SIG-M5 treated with dmso at 0.1 percent for 504 hours (cell line): ENCODE measurements around the gene C11orf58.
A peak's percentile ranks its signal among the peaks of the same experiment; 100 is the strongest.

Experiments
- DNase-seq: peaks from one replicate; lab custom pipeline; 2025; ENCODE audit not compliant: unreplicated experiment; lab: John Stamatoyannopoulos, UW

Gene C11orf58

DNA sequence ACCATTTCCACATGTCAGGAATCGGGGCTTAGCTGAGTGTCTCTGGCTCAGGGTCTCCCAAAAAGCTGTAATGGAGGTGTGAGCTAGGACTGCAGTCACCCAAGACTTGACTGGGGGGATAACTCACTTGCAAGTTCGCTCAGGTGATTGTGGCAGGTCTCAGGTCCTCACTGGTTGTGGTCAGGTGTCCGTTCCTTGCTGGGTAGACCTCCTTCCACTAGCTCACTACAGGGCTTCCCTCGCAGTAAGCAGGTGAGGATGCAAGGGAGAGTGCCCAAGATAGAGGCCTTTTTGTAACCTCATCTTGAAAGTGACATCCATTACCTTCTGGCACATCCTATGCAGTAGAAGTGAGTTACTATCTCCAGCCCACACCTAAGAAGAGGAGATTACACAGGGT, 29.5 kb downstream of the C11orf58 start:
- DNase-seq: no peak

DNA sequence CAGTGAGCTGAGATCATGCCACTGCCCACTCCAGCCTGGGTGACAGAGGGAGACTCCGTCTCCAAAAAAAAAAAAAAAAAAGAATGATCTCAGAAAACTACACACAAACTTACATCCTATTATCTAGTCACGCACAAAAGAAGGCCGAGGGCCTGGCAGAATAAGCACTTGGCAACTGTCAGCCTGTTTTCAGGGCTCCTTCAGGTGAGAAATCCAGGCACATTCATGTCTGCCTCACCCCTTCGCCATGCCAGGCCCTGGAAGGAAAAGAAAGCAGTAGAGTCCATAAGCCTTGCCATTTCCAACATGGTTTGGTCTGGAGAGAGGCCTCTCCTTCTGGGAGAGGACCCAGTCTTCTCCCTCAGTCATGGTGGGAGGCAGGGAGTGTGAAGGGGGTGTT, 30.9 kb downstream of the C11orf58 start:
- DNase-seq: no peak

DNA sequence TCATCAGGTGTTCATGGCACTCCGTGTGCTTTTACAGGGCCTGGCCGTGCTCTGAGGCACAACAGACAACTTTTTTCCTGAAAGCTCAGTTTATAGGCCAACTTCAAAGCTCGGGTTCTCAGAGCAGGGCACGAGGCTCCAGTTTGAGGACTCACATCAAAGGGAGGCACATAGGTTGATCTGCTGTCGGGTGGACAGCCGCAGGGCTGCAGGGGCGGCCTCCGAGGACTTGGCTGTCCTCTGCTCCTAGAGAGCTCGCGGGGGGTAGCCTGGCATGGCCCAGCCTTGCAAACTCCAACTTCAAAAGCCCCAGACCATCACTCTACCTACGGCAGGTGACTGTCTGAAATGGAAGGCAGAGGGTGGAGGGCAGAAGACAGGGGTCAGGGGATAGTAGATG, 31.6 kb downstream of the C11orf58 start:
- DNase-seq: no peak

DNA sequence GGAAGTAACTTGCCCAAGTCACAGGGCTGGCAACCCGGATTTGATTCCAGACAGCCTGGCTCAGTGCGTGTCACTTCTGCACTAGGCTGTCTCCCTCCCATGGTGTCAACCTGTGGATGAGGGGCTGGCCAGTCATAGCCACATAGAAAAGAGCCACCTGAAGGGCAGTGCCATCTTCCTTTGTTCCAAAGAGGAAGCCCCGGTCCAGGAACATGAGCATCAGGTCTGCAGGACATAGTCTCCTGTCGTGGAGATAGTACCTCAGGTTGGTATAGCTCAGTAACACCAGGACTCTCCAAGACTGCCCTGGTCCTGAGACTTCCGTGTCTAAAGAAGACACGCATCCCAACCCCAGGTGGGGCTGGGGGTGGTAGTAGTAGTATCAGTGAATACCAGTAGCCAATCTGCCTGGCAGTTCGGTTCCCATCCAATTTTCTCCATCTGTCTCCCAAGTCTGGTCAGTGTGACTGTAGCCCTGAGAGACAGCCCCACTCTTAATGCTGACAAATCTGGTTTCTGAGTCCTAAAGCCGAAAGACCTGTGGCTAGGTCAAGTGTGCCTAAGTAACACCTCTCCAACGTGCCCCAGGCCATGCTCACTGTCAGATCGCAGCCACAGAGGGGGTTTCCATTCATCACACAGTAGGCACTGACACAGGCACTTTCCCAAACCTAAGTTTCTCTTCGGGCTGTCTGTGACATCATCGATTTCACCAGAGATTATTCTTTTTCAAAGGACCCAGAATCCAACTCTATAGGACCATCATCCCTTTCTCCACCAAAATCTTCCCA, 33.1 kb downstream of the C11orf58 start:
- DNase-seq: no peak

DNA sequence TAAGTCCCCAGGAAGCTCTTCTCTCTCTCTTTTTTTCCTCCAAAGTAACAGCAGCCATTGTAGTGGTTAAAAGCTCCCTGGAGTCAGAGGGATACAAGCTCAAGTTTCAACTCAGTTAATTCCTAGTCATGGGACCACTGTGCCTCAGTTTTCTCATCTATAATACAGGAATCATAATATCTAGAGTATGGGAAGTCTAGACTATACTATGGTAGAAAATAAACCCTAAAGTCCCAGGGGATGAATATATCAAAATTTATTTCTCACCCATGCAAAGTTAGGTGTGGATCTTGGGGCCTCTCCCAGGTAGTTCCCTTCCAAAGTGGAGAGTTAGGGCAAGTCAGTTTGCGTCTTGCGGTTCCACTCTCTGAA, 33.7 kb downstream of the C11orf58 start:
- DNase-seq: no peak

DNA sequence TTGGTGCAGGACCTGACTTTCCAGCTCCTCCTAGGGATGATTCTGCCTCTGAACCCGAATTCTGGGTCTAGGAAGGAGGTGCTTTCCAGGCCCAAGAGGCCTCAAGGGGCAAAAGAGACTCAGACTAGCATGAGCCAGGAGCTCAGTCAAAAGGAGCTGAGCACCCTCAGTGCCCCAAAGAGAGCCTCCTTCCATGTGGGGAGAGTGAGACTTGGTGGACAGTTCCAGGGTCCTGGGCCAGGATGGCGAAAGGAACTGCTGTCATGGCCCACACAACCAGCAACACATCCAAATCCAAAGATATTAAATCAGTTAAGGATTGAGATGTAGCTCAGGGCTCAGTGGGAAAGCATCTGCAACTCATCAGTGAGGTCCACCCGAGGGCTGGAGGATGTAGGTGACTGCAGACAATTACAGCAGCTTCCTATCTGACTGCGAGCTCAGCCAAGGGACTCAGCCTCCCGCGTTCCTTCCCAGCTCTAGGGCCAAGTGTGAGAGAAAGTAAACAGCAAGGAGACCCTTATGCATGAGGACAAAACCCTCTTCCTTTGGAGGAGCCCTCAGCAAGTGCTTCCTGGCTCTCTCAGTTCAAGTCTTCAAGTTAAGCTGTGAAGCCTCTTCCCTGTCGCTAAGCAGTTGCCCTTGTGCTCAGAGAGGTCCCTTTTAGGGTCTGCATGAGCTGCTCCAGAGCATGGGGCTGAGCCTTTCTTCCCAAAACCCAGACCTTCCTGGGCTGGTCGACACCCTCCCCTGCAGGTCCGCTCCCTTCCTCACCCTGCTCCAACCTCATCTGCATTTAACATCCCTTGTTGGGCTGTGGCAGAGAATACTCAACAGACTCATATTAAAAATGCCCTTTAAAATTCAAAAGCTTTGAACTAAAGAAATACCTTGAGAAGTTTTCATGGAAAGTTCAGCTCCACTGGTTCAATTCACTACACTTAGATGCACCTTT, 35.8 kb downstream of the C11orf58 start:
- no peak for DNase-seq

DNA sequence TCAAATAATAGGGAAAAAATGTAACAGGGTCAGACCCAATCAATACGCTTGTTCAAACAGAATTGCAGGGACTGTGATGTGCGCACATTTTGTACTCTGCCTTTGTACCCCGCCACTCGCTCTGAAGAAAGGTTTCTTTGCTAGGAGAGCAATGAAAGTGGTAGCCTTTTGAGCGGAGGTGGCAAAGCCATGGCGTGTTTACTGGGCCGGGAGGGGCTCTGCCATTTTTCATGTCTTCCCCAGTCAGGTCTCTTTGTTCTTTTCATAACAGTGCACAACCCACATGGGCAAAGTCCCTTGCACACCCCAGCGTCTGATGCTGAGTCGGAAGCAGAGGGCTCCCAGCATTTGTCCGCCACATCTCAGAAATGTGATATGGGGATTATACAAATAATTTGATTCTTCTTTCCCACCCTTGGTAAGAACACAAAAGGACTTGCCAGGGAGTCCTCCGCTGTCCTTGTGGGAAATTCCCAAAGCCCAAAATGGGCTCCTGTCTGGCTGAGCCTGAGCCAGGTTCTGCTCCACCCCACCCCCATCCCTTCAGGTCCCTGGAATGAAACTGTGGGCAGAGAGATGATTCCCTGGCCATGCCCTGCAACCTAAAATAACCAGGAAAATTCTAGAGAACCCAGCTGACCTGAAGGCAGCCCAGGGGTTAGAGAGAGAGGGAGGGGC, 36.6 kb downstream of the C11orf58 start:
- DNase-seq: no peak

DNA sequence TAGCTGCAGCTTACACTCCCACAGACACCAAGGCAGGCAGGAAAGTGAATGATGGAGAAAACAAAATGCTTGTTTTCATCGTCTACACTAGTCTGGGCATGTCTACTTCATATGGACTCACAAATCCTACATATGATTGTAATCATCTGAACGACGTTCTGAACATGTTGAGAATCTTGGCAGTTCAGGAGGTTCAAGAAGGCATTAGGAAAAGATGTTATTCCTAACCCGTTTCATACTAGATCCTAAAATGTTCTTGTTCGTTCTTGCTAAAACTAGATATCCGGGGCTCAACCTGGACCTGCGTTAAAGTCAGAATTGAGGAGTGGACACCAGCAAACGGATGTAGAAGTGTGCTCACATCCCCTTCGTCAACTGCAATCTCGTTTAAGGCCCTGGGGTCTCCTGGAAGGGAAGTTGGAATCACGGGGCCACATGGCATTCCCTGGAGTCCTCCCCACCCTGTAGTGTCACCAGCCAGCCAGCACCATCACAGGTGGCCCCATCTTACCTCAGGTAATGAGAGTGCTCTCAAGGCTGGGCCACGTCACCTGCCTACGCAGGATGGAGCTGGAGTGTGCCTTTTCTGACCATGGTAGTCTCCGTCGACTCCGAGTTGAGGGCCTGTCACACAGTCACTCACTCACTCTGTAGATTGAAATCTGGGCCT, 37.3 kb downstream of the C11orf58 start:
- DNase-seq: no peak

DNA sequence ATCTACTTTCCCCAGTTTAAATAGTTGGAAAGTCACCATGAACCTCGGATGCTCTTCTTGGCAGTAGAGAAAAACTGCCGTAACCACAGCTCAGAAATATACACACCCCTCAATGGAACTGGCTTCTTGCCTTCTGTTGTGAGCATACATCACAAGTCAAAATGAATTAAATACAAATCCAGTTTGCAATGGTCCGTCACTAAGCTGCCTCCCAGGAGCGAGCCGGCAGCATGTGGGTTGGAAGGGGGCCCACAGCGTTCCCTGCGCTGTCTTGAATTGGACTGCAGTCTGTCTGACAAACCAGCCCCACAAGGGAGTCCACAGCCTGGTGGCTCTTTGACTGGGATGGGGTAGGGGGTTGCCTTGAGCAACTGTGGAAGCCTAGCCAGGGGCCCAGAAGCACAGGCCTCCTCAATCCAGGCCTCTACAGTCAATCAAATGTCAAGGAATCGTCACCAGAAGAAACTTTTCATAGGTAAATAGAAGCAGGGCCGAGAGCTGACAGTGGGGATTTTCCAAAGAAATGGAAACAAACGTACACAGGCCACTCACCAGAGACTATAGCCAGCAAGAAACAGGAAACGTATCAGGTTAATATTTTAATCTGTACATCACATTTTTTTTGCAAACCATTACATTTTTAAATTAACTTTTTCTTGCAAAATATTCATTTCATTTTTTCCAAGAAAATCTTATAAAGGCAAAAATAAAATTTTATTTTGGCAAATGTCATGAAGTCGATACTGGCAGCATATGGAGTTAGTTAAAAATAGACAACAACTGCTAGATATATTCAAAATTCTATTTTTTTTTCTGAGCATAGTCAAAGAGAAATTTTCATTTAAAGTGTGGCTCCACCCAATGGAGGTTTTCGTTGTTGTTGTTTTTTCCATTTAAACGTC, 38.5 kb downstream of the C11orf58 start:
- no peak for DNase-seq

DNA sequence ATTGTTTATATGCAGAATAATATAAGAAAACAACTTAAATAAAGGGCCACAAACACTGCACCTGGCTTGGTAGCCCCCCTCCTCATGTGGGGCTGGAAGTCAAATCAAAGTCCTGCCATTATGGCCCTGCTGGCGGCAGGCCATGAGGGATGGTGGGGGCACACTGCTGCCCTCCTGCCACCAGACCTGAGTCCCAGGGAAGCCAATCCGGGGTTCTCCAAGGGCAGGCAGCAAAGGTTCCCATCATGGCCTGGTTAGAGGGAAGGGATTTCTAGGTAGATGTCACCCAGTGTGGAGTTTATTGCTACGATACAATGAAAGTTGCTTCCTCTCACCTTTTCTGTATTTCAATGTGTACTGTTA, 39.1 kb downstream of the C11orf58 start:
- DNase-seq: no peak

DNA sequence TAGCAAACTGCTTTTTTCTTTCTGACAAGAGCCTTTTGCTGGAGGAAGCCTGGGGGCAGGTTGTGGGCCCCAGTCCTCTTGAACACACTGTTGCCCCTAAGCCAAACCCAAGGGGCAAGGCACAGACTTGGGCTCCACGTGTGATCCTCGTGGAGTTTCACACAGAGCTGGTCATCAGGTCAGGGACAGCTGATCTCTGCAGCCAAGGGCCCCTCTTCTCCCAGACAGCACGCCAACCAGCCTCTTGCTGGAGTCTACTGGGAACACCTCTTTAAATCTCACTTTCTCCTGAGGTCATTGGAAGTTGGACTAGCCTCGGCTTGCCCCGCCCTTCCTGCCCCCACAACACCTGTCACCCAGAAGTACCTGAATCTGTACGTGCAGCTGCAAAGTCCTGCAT, 39.8 kb downstream of the C11orf58 start:
- DNase-seq: no peak

DNA sequence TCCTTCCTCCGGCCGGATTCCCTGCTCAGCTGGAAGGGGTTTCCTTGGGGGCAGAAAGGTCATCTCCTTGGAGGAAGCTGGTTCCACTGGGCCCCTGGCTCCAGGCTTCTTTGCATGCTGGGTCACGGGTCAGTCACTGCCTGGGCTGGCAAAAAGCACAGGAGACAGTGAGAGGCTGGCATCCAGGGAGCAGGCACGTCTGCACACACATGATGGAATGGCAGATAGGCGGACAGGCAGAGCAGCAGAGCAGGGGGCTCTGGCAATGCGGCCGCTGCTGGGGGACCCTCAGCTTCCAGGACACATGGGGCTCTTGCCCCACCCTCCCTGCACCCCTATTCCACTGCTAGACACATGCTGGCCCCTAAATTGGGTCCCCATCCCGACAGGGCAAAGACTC, 40.4 kb downstream of the C11orf58 start:
- no peak for DNase-seq

DNA sequence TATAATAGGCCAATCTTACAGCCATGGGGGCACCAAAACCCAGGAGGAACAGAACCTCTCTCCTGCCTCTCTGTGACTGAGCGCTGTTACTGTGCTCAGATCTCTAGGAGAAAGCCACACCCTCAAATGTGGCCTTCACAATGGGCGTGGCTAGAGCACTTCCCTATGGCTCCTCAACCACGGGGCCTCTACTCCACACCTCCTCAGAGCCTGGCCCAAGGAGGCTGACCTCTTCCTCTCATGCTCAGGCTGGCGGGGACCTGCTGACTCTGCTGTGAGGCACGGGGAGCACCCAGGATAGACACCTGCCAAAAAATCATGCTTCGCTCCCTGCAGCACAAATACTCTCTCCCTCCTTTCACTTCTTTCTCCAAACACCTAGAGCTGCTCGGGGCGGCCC, 41.0 kb downstream of the C11orf58 start:
- DNase-seq: peak; percentile 57

DNA sequence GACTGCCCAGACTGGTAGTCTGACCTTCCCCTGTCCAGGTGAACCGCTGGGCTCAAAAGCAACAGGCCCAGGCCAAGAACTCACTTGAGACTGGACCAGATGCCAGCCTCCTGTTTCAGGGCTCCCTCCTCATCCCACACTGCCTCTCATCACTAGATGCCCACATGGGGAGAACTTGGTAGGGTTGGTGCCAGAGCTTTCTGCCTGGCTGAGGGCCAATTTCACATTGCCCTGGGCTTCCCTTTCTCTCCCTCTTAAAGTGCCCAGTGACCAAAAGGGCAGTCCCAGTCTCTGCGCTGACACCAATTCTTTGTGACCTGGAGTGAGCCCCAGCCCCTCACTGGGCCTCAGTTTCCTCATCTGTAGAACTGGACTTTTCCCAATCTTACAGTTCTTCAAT, 41.7 kb downstream of the C11orf58 start:
- no peak for DNase-seq

DNA sequence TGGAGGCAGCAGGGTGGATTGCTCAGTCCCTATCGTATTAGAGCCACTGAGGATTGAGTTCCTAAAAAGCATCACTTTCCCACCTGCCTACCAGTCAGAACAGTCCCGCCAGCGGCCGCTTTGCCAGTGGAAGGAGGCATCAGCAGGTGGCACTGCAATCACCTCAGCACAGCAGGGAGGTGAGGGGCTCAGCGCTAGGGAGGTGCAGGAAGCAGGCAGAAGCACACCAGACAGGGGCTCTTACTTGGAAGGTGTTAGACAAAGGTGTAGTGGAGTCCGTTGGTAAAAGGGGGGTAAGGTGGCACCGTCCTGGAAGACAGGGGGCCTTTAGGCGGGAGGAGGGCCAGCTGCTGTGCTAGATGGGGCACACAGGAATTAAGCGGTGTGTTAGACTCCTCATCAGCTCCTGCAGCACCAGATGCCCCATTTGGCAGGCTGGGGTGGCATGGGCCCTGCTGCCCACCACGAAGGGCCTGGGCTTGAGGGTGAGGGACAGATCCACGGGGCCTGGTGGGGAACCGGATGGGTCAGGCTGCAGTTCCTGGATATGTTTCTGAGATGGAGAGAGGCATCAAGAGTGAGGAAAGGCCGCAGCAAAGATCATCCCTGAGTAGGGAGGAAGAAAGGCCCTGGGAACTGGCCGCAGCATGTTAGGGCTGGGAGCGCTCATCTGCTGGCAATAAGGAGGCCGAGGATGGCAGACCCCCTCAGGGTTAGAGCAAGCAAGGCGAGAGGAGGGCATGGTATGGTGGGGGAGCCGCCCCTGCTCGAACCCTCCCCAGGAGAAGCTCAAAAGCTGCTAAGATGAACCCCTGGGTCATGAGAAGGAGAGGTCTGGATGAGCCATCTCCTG, 42.5 kb downstream of the C11orf58 start:
- DNase-seq: no peak

DNA sequence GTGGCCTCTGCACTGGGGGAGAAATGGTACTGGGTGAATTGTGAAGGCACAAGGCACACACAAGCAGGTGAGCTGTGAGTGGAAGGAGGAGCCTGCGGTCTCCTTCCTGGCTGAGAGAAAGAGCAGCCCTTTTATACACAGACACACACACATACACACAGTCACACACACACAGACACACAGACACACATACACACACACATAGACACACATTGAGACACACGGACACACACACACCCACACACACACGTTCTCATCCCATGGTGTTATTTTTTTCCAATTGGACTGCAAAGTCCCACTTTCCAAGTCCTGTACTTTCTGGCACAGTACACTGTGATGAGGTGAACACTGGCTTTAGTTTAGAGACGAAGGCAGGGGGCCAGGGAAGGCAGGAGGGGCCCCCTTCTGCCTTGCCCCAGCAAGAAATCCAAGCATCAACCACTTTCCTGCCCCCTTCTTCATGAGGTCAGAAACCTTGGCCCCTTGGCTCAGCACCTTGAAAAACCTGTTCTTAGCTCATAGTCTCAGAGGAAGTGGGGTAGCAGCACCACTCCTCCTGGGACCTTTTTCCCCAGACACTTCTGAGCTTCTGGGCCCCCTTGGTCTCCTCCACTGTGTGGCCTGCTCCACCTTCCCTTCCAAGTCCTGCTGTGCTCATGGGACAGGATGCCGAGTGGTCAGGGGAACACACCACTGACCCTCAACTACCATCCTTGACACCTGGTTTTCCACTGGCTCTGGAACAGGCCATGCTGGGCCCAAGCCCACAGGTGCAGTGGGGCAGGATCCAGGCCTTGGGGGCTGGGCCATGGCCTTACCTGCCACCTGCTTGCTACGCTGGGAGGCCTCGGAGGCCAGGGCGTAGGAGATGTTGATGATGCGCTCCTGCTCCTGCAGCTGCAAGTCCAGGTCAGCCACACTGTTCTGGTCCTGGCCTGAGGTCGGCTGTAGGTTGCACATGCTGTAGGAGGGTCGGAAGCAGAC, 43.8 kb downstream of the C11orf58 start:
- no peak for DNase-seq

DNA sequence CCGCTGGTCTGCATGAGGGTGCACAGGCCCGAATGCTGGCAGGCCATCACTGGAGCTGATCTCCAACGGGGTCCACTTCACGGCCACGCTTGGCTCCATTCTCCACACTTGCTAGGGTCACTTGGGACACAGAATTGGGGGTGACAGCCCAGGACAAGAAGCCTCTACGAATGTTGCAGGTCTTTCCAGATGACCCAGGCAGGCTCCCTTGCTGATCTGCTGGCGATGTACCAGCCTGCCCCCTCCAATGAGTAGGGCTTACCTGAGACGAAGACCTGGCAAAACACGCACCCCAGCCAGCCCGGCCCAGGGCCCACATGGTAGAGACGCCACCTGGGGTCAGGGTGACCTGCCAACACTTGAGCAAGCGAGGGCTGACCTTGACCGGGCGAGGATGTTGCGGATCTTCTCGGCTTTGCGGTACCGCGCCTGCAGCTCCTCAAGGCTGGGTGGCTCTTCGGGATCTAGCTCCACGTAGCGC, 44.9 kb downstream of the C11orf58 start:
- DNase-seq: no peak

DNA sequence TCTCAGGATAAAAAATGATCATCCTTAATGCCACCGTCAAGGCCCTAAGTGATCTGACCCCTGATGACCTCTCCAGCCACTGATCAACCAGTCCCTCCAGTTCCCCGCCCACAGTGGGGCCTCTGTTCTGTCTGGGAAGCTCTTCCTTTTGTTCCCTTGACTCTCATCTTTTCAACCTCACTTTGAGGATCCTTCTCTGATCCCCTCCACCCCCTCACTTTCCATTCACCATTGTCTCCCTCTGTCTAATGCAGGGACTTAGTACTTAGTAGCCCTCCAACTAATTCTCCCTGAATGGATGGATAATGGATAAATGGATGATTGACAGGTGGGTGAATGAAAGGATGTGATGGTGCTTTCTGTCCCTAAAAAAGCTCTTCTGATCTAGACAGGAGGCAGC, 45.6 kb downstream of the C11orf58 start:
- DNase-seq: no peak
